ENCODE measurements around the gene FAM124B.

DNA sequence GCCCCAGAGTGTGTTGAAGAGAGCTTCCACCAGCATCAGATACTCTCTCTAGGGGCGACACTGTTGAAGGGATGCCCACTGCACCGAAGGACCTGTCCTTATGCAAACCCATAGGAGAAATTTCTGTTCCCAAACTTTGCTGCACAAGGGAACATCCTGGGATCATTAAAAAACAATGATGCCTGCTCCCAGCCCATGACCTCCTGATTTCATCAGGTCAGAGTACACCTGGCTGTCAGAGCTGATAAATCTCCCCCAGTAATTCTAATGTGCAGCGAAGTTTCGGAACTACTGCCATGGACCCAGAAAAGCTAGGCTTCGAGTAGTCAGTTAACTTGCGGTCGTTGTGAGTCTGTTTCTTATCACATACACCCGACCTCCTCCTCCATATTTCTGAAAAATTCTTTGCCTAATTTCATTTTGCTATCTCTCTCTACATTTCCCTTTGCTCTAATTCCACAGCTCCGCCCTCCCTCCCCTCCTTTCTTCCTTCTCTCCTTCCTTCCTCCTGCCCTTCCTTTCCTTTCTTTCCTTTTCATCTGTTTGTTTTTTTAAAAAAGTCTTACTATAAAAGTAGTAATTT is 18.8 kb downstream of the FAM124B start:
- TF ChIP-seq POLR2A (IDR thresholded peaks at IDR 0.05; ENCODE audit: low read length) (no peak), GATA1 (IDR thresholded peaks at IDR 0.05; ENCODE audit: low read depth, low read length) (no peak)

Data from erythroblast (primary cell).